GM21723 (cell line): ENCODE data around the gene PARVA.

Experiments
- ATAC-seq: cut with Tn5 transposase; IDR thresholded peaks from one replicate; pipeline ENCODE4 v1.9.1; 2021; ENCODE audit warnings: mild to moderate bottlenecking, moderate library complexity; ENCODE audit not compliant: unreplicated experiment

PARVA gene

GRCh38 chr11:12430954-12431595 lies 53.7 kb downstream of the PARVA start:
- no peak for ATAC-seq

- ATAC-seq = no peak
These were observed 55.1 kb downstream of the PARVA start for GRCh38 chr11:12432507-12432906.

- ATAC-seq = no peak
These were observed 55.8 kb downstream of the PARVA start for GRCh38 chr11:12433121-12433520.

- ATAC-seq = no peak
These were observed 56.4 kb downstream of the PARVA start for GRCh38 chr11:12433571-12434324.

GRCh38 chr11:12434325-12434654 lies 56.9 kb downstream of the PARVA start:
- no peak for ATAC-seq

GRCh38 chr11:12435264-12435663 lies 57.9 kb downstream of the PARVA start:
- no peak for ATAC-seq

- ATAC-seq = no peak
These were observed 58.9 kb downstream of the PARVA start for GRCh38 chr11:12436266-12436665.

GRCh38 chr11:12438291-12438690 lies 60.9 kb downstream of the PARVA start:
- no peak for ATAC-seq

- ATAC-seq = no peak
These were observed 62.2 kb downstream of the PARVA start for GRCh38 chr11:12439615-12440014.

- ATAC-seq = no peak
These were observed 63.2 kb downstream of the PARVA start for GRCh38 chr11:12440565-12440964.

- ATAC-seq = no peak
These were observed 64.0 kb downstream of the PARVA start for GRCh38 chr11:12441231-12441861.

GRCh38 chr11:12444601-12445000 lies 67.2 kb downstream of the PARVA start:
- ATAC-seq = no peak

GRCh38 chr11:12445001-12445400 lies 67.6 kb downstream of the PARVA start:
- no peak for ATAC-seq

- no peak for ATAC-seq
These were observed 69.5 kb downstream of the PARVA start for GRCh38 chr11:12446863-12447262.

GRCh38 chr11:12448131-12448939 lies 71.0 kb downstream of the PARVA start:
- no peak for ATAC-seq

GRCh38 chr11:12449961-12450715 lies 72.8 kb downstream of the PARVA start:
- ATAC-seq = no peak

- ATAC-seq = no peak
These were observed 73.9 kb downstream of the PARVA start for GRCh38 chr11:12451179-12451814.

- no peak for ATAC-seq
These were observed 75.9 kb downstream of the PARVA start for GRCh38 chr11:12453243-12453642.

GRCh38 chr11:12454782-12455181 lies 77.4 kb downstream of the PARVA start:
- ATAC-seq = no peak

- ATAC-seq = no peak
These were observed 78.6 kb downstream of the PARVA start for GRCh38 chr11:12455938-12456337.
